K562 (cell line): ENCODE measurements around the gene RGR. TPM values are rescaled to one million over a fixed set of nuclear protein-coding genes. Genes with fewer than 3 reads are reported as not detected.

ENCODE experiments used
- ARNT ChIP-seq, 2 experiments: fragments of 450-650 bp; IDR thresholded peaks; 2 replicates each; pipeline ENCODE4 v1.6.1; 2016; ENCODE audit warnings: mild to moderate bottlenecking in 1 of 2
- ATF6 ChIP-seq: sonication (generic); formaldehyde crosslinking; IDR thresholded peaks from 2 replicates; pipeline ENCODE4 v1.4.0; 2020; ENCODE audit warnings: mild to moderate bottlenecking, missing genetic modification reagents
- ATF7 ChIP-seq: fragments of 450-650 bp; IDR thresholded peaks from 2 replicates; pipeline ENCODE4 v1.7.1; 2014; ENCODE audit warnings: mild to moderate bottlenecking, moderate library complexity
- IRF2 ChIP-seq: sonication (generic); formaldehyde crosslinking; IDR thresholded peaks from 2 replicates; pipeline ENCODE4 v1.8.1; 2022; ENCODE audit warnings: mild to moderate bottlenecking, missing genetic modification reagents
- KDM2B ChIP-seq: fragments of 250-450 bp; sonication (Bioruptor Pico); IDR thresholded peaks from 2 replicates; pipeline ENCODE4 v1.8.0; 2021; ENCODE audit warnings: mild to moderate bottlenecking, moderate library complexity
- POLR2AphosphoS5 ChIP-seq: IDR thresholded peaks from 2 replicates; pipeline ENCODE4 v1.6.1; 2011; ENCODE audit warnings: mild to moderate bottlenecking, low read depth, low read length, moderate library complexity; ENCODE audit not compliant: control insufficient read depth, insufficient read depth
- U2AF1 ChIP-seq: fragments of 200-400 bp; formaldehyde crosslinking; optimal IDR thresholded peaks from 2 replicates; pipeline ENCODE3; 2017; ENCODE audit warnings: mild to moderate bottlenecking, low read depth, low read length, moderate library complexity
- ZBTB33 ChIP-seq: sonication (generic); formaldehyde crosslinking; IDR thresholded peaks from 2 replicates; pipeline ENCODE4 v1.8.1; 2023; ENCODE audit warnings: mild to moderate bottlenecking, missing genetic modification reagents
- ZFP30 ChIP-seq: fragments of 250-450 bp; sonication (Bioruptor Pico); IDR thresholded peaks from 2 replicates; pipeline ENCODE4 v1.8.0; 2022; ENCODE audit warnings: moderate library complexity, mild to moderate bottlenecking, inconsistent platforms, borderline replicate concordance
- ZKSCAN1 ChIP-seq: fragments of 150-350 bp; IDR thresholded peaks from 2 replicates; pipeline ENCODE4 v1.6.1; 2016; ENCODE audit warnings: low read depth, low read length
- polyA plus RNA-seq, 8 experiments: library from polyadenylated mRNA; depleted of rRNA in 4 of 8; stranded (reverse) in 5 of 8; unstranded in 3 of 8; fragments of >200 nt; fragmentation: Nextera tagmentation in 2 of 8; fragmentation: Illumina TruSeq in 1 of 8; extraction: Ambion mirVana in 2 of 8; extraction: Trizol in 1 of 8; gene quantifications; 2 replicates each; pipeline versions ENCODE4 v1.2.1 to v1.2.3, GENCODE V29; 2011 to 2014; ENCODE audit warnings: inconsistent platforms in 1 of 8, missing spikeins in 1 of 8
- total RNA-seq, 7 experiments: library from RNA; depleted of rRNA in 6 of 7; stranded (reverse); fragments of >200 nt in 6 of 7; fragmentation: Illumina TruSeq in 2 of 7; extraction: Trizol in 2 of 7; gene quantifications; 2 replicates each; pipeline versions ENCODE4 v1.2.1 to v1.2.3, GENCODE V29; 2011 to 2021; ENCODE audit warnings: low replicate concordance in 1 of 7
- TF ChIP-seq, protein P1 (sequence below): sonication (generic); formaldehyde crosslinking; IDR thresholded peaks from 2 replicates; pipeline ENCODE4 v1.8.0; 2023; ENCODE audit warnings: missing genetic modification reagents, mild to moderate bottlenecking, borderline replicate concordance
- TF ChIP-seq, protein P2 (sequence below), 2 experiments: fragments of 200-800 bp in 1 of 2; sonication (Bioruptor generic) in 1 of 2; sonication (generic) in 1 of 2; formaldehyde crosslinking in 1 of 2; IDR thresholded peaks in 1 of 2; conservative IDR thresholded peaks in 1 of 2; 2 replicates each; pipeline versions ENCODE4 v1.5.0 to v1.6.1; 2016 to 2020; ENCODE audit warnings: missing compliant biosample characterization in 1 of 2, missing genetic modification characterization in 1 of 2, missing genetic modification reagents in 1 of 2
- TF ChIP-seq, protein P3 (sequence below): sonication (generic); formaldehyde crosslinking; IDR thresholded peaks from 2 replicates; pipeline ENCODE4 v1.8.0; 2022; ENCODE audit warnings: mild to moderate bottlenecking, missing genetic modification reagents

RGR gene
- total and polyA plus RNA-seq, 9 of the 15 experiments (the other 6 are each of a cell fraction or from before 2014, with no cell fraction given) = not detected

DNA sequence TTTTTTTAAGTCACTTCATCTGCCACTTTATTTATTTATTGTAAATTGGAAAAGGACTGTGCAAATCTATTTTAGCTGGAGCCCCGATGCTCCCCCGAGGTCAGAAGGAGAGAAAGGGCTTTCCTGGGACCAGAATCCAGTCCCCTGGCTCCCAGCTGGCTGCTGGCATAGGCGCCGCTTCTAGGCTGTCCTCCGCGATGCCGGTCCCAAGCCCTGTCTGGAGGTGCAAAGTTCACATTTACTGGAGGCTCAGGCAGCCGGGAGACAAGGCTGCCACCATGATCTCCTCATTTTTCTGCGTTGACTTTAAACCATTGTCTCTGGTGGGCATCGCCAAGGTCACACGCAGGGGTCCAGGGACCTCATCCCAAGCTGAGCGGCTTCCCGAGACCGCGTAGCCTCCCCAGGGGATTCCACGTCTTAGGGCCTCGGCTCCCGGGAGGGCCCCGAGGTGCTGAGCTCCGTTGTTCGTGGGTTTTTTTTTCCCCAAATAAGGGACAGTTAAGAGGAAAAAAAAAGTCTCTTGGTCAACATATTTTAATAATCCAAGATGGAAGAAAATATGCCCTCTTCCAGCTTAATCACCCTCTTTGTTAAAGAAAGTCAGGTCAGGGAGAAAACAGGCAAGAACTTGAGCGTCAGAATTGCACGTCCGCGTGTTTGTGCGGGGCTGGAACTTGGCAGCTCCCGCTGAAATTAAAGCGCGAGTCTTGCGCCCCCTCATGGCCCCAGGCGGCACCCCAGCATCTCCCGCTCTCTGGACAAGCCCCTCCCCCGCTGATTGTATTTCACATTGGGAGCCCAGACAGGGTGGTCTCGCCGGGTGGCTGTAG lies 11.9 kb downstream of the RGR start (continued):
- TF ChIP-seq ATF6 (CRISPR knock-in tag) (no peak), POLR2AphosphoS5 (no peak), ATF7 (0 out of 2 replicates have a peak, but pooled peaks have one; percentile 31), KDM2B (CRISPR knock-in tag) (no peak), ZBTB33 (CRISPR knock-in tag) (peak; percentile 92), U2AF1 (no peak), IRF2 (CRISPR knock-in tag) (0 out of 2 replicates have a peak, but pooled peaks have one; percentile 72), ZFP30 (CRISPR knock-in tag) (no peak), ZKSCAN1 (0 out of 2 replicates have a peak, but pooled peaks have one; percentile 34), ARNT (IDR thresholded peaks at IDR 0.05) (0 out of 4 replicates have a peak, but pooled peaks of 1 of the 2 experiments have one; percentile 38)
- TF ChIP-seq, protein P1, sequence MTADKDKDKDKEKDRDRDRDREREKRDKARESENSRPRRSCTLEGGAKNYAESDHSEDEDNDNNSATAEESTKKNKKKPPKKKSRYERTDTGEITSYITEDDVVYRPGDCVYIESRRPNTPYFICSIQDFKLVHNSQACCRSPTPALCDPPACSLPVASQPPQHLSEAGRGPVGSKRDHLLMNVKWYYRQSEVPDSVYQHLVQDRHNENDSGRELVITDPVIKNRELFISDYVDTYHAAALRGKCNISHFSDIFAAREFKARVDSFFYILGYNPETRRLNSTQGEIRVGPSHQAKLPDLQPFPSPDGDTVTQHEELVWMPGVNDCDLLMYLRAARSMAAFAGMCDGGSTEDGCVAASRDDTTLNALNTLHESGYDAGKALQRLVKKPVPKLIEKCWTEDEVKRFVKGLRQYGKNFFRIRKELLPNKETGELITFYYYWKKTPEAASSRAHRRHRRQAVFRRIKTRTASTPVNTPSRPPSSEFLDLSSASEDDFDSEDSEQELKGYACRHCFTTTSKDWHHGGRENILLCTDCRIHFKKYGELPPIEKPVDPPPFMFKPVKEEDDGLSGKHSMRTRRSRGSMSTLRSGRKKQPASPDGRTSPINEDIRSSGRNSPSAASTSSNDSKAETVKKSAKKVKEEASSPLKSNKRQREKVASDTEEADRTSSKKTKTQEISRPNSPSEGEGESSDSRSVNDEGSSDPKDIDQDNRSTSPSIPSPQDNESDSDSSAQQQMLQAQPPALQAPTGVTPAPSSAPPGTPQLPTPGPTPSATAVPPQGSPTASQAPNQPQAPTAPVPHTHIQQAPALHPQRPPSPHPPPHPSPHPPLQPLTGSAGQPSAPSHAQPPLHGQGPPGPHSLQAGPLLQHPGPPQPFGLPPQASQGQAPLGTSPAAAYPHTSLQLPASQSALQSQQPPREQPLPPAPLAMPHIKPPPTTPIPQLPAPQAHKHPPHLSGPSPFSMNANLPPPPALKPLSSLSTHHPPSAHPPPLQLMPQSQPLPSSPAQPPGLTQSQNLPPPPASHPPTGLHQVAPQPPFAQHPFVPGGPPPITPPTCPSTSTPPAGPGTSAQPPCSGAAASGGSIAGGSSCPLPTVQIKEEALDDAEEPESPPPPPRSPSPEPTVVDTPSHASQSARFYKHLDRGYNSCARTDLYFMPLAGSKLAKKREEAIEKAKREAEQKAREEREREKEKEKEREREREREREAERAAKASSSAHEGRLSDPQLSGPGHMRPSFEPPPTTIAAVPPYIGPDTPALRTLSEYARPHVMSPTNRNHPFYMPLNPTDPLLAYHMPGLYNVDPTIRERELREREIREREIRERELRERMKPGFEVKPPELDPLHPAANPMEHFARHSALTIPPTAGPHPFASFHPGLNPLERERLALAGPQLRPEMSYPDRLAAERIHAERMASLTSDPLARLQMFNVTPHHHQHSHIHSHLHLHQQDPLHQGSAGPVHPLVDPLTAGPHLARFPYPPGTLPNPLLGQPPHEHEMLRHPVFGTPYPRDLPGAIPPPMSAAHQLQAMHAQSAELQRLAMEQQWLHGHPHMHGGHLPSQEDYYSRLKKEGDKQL = 0 out of 2 replicates have a peak, but pooled peaks have one; percentile 47
- TF ChIP-seq, protein P2, sequence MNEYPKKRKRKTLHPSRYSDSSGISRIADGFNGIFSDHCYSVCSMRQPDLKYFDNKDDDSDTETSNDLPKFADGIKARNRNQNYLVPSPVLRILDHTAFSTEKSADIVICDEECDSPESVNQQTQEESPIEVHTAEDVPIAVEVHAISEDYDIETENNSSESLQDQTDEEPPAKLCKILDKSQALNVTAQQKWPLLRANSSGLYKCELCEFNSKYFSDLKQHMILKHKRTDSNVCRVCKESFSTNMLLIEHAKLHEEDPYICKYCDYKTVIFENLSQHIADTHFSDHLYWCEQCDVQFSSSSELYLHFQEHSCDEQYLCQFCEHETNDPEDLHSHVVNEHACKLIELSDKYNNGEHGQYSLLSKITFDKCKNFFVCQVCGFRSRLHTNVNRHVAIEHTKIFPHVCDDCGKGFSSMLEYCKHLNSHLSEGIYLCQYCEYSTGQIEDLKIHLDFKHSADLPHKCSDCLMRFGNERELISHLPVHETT (CRISPR knock-in tag; conservative IDR thresholded peaks at IDR 0.05 in 1 of 2, IDR thresholded peaks at IDR 0.05 in 1 of 2) = no peak
- TF ChIP-seq, protein P3, sequence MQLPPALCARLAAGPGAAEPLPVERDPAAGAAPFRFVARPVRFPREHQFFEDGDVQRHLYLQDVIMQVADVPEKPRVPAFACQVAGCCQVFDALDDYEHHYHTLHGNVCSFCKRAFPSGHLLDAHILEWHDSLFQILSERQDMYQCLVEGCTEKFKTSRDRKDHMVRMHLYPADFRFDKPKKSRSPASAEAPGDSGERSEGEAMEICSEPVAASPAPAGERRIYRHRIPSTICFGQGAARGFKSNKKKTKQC (CRISPR knock-in tag) = peak; percentile 98
